ENCODE data around the gene TCFL5. TPM values are rescaled to one million over a fixed set of nuclear protein-coding genes. Genes with fewer than 3 reads are reported as not detected.

TCFL5 gene
- total RNA-seq, 1 donor from 2014 or later = 1.1 TPM

GRCh38 chr20:62860391-62860923 lies 1.2 kb downstream of the TCFL5 start:
- H3K4me3 ChIP-seq = peak overlapping the region; percentile 57 to 69
- no peaks in the 10 kb centered on the region for H3K9me3 ChIP-seq
- peaks cover 4 to 7% of the 10 kb centered on the region in 2 donors for H3K4me1 ChIP-seq
- intact Hi-C loops (cut with DNase I) = loop anchor here (2.0 to 5.0 kb wide), 5 partner anchors 34 to 793 kb away; partner anchors contain the start of genes GID8, TAF4 and YTHDF1
- H3K27ac ChIP-seq = no peak overlapping the region
- peaks cover 0 to 8% of the 10 kb centered on the region in 2 donors for H3K36me3 ChIP-seq
- DNase-seq (ENCODE audit: low spot score in 2 of 2) = no peak
- no peak for TF ChIP-seq CTCF (IDR thresholded peaks at IDR 0.05)
- H3K27me3 ChIP-seq = no peaks in the 10 kb centered on the region

GRCh38 chr20:62859721-62860120 lies 1.9 kb downstream of the TCFL5 start:
- intact Hi-C loops (cut with DNase I) = loop anchor here (2.0 to 5.0 kb wide), 6 partner anchors 33 to 792 kb away; partner anchors contain the start of genes GID8, TAF4 and YTHDF1
- H3K27ac ChIP-seq = no peak overlapping the region
- H3K4me3 ChIP-seq = peak overlapping the region in 1 of 2 donors; percentile 69
- no peak for DNase-seq (ENCODE audit: low spot score in 2 of 2)
- H3K4me1 ChIP-seq = peaks cover 4 to 7% of the 10 kb centered on the region in 2 donors
- TF ChIP-seq CTCF (IDR thresholded peaks at IDR 0.05) = no peak
- no peaks in the 10 kb centered on the region for H3K9me3 ChIP-seq
- no peaks in the 10 kb centered on the region for H3K27me3 ChIP-seq
- peaks cover 0 to 8% of the 10 kb centered on the region in 2 donors for H3K36me3 ChIP-seq

- H3K9me3 ChIP-seq = no peaks in the 10 kb centered on the region
- no peak for TF ChIP-seq CTCF (IDR thresholded peaks at IDR 0.05)
- intact Hi-C loops (cut with DNase I) = loop anchor here (5.0 kb wide), 1 partner anchor 244 kb away; no protein-coding TSS in a partner anchor
- H3K4me1 ChIP-seq = peaks cover 4 to 7% of the 10 kb centered on the region in 2 donors
- no peak for DNase-seq (ENCODE audit: low spot score in 2 of 2)
- no peak overlapping the region for H3K27ac ChIP-seq
- no peak overlapping the region for H3K4me3 ChIP-seq
- H3K36me3 ChIP-seq = peaks cover 0 to 17% of the 10 kb centered on the region in 2 donors
- H3K27me3 ChIP-seq = no peaks in the 10 kb centered on the region
These were observed 3.4 kb downstream of the TCFL5 start for GRCh38 chr20:62858058-62858830.

GRCh38 chr20:62856931-62857619 lies 4.5 kb downstream of the TCFL5 start:
- H3K27ac ChIP-seq = no peak overlapping the region
- peaks cover 4 to 7% of the 10 kb centered on the region in 2 donors for H3K4me1 ChIP-seq
- no peak for TF ChIP-seq CTCF (IDR thresholded peaks at IDR 0.05)
- no peaks in the 10 kb centered on the region for H3K27me3 ChIP-seq
- H3K9me3 ChIP-seq = no peaks in the 10 kb centered on the region
- DNase-seq (ENCODE audit: low spot score in 2 of 2) = no peak
- no peak overlapping the region for H3K4me3 ChIP-seq
- intact Hi-C loops (cut with DNase I) = loop anchor here (5.0 kb wide), 1 partner anchor 245 kb away; no protein-coding TSS in a partner anchor
- peaks cover 3 to 28% of the 10 kb centered on the region in 2 donors for H3K36me3 ChIP-seq

GRCh38 chr20:62855120-62855519 lies 6.5 kb downstream of the TCFL5 start:
- H3K9me3 ChIP-seq = no peaks in the 10 kb centered on the region
- H3K27me3 ChIP-seq = no peaks in the 10 kb centered on the region
- peaks cover 0 to 1% of the 10 kb centered on the region in 2 donors for H3K4me1 ChIP-seq
- intact Hi-C loops (cut with DNase I) = loop anchor here (5.0 kb wide), 1 partner anchor 247 kb away; no protein-coding TSS in a partner anchor
- no peak for DNase-seq (ENCODE audit: low spot score in 2 of 2)
- H3K4me3 ChIP-seq = no peak overlapping the region
- no peak overlapping the region for H3K27ac ChIP-seq
- H3K36me3 ChIP-seq = peaks cover 3 to 28% of the 10 kb centered on the region in 2 donors
- TF ChIP-seq CTCF (IDR thresholded peaks at IDR 0.05) = no peak
